Kidney tubule cell (primary cell): ENCODE data around the gene EDN1.
A peak's percentile ranks its signal among the peaks of the same experiment; 100 is the strongest.

ENCODE experiments used
- DNase-seq: peaks from one replicate; pipeline ENCODE4 v3.0.0-alpha.2; 2018; ENCODE audit warnings: low spot score

EDN1 gene

GRCh38 chr6:12289933-12290820, at the start of gene EDN1:
Gene EDN1 (plus strand): TSS chr6:12290361. CDS start chr6:12290630, 269 bp downstream.
- DNase-seq, result peak; percentile 93

- peak; percentile 92 for DNase-seq
These were observed 48.5 kb upstream of the EDN1 start for GRCh38 chr6:12241493-12242175.

GRCh38 chr6:12243169-12243568, 47.0 kb upstream of the EDN1 start:
- DNase-seq, result no peak

GRCh38 chr6:12245360-12245759, 44.8 kb upstream of the EDN1 start:
- no peak for DNase-seq

- DNase-seq, result no peak
These were observed 44.1 kb upstream of the EDN1 start for GRCh38 chr6:12245763-12246718.

GRCh38 chr6:12246900-12247299, 43.3 kb upstream of the EDN1 start:
- DNase-seq, result no peak

GRCh38 chr6:12249541-12250382, 40.4 kb upstream of the EDN1 start:
- no peak for DNase-seq

GRCh38 chr6:12250383-12250770, 39.8 kb upstream of the EDN1 start:
- DNase-seq, result no peak

GRCh38 chr6:12254210-12254609, 36.0 kb upstream of the EDN1 start:
- DNase-seq, result no peak

- DNase-seq, result no peak
These were observed 32.0 kb upstream of the EDN1 start for GRCh38 chr6:12258191-12258590.

GRCh38 chr6:12258591-12259075, 31.5 kb upstream of the EDN1 start:
- DNase-seq, result no peak

GRCh38 chr6:12260458-12261093, 29.6 kb upstream of the EDN1 start:
- DNase-seq, result no peak

- peak; percentile 17 for DNase-seq
These were observed 28.7 kb upstream of the EDN1 start for GRCh38 chr6:12261502-12261901.

- no peak for DNase-seq
These were observed 27.7 kb upstream of the EDN1 start for GRCh38 chr6:12262236-12263061.

- DNase-seq, result no peak
These were observed 26.8 kb upstream of the EDN1 start for GRCh38 chr6:12263403-12263802.

GRCh38 chr6:12264671-12265070, 25.5 kb upstream of the EDN1 start:
- DNase-seq, result no peak

- DNase-seq, result no peak
These were observed 24.9 kb upstream of the EDN1 start for GRCh38 chr6:12265296-12265695.

GRCh38 chr6:12265791-12266190, 24.4 kb upstream of the EDN1 start:
- peak; percentile 83 for DNase-seq

- peak; percentile 50 for DNase-seq
These were observed 23.6 kb upstream of the EDN1 start for GRCh38 chr6:12266571-12266970.

GRCh38 chr6:12269110-12269509, 21.1 kb upstream of the EDN1 start:
- no peak for DNase-seq
